ENCODE data around the gene U2AF1L4. TPM values are rescaled to one million over a fixed set of nuclear protein-coding genes. Genes with fewer than 3 reads are reported as not detected.
A peak's percentile ranks its signal among the peaks of the same experiment; 100 is the strongest.

U2AF1L4 gene
- total RNA-seq, 2 experiments from 2014 or later, result 16.1 to 35.2 TPM

DNA sequence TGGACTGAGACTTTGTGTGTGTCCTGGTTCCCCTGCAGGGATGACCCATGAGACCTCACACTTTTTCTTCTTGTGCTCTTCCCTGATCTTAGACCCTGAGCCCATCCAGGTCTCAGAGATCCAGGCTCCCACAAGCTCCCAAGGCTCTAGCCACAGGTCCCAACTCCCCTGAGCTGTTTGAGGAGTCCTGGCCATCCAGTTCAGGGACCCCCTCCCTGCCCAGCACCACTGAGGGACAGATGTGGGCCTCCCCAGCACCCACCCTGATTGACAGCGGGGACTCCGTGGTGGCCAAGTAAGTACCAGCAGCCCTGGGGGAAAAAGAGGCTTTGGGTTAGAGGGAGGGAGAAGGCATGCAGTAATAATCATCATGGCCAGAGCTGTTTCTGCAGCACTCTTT lies 14.5 kb upstream of the U2AF1L4 start:
- Histone ChIP-seq H4K20me1 (ENCODE audit: insufficient read depth, low read length) (no peaks in the 10 kb centered on the region), H3K9me3 (ENCODE audit: low read length) (0 out of 2 replicates have a peak, but pooled peaks cover 8% of the 10 kb centered on the region), H3K79me2 (ENCODE audit: insufficient read depth, low read depth, low read length) (peaks cover 13% of the 10 kb centered on the region; the same call in 1 of the 2 replicates), H3K27ac (ENCODE audit: low read depth, low read length, poor library complexity, severe bottlenecking) (no peak overlapping the region), H3K4me2 (ENCODE audit: low read length) (peak overlapping the region; percentile 73), H3K4me1 (ENCODE audit: insufficient read depth, low read length, poor library complexity, severe bottlenecking) (peaks cover 21% of the 10 kb centered on the region), H3K9me2 (ENCODE audit: insufficient read depth, low read length) (no peaks in the 10 kb centered on the region), H3K36me3 (ENCODE audit: insufficient read depth, low read length) (peaks cover 38% of the 10 kb centered on the region), H2AFZ (ENCODE audit: low read length) (no peak overlapping the region), H3K4me3 (ENCODE audit: low read depth, low read length, poor library complexity, severe bottlenecking) (no peak overlapping the region)
- no TSS peak for BruUV-seq (replicated peaks)
- TF ChIP-seq, protein P1, sequence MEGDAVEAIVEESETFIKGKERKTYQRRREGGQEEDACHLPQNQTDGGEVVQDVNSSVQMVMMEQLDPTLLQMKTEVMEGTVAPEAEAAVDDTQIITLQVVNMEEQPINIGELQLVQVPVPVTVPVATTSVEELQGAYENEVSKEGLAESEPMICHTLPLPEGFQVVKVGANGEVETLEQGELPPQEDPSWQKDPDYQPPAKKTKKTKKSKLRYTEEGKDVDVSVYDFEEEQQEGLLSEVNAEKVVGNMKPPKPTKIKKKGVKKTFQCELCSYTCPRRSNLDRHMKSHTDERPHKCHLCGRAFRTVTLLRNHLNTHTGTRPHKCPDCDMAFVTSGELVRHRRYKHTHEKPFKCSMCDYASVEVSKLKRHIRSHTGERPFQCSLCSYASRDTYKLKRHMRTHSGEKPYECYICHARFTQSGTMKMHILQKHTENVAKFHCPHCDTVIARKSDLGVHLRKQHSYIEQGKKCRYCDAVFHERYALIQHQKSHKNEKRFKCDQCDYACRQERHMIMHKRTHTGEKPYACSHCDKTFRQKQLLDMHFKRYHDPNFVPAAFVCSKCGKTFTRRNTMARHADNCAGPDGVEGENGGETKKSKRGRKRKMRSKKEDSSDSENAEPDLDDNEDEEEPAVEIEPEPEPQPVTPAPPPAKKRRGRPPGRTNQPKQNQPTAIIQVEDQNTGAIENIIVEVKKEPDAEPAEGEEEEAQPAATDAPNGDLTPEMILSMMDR (conservative IDR thresholded peaks at IDR 0.05; ENCODE audit: low read length), result no peak
- TF ChIP-seq EZH2phosphoT487 (IDR thresholded peaks at IDR 0.05; ENCODE audit: borderline replicate concordance, low read depth, low read length), result no peak
- POLR2A ChIA-PET, result no interaction called here
- no peak for DNase-seq (ENCODE audit: low spot score)
- intact Hi-C loops (cut with micrococcal nuclease; ENCODE audit: unreplicated experiment), result loop anchor here (5.0 kb wide), 2 partner anchors 42 to 143 kb away; partner anchors contain the start of genes HCST, KMT2B and NFKBID
- CTCF ChIA-PET (ENCODE audit: unreplicated experiment), result no interaction called here

DNA sequence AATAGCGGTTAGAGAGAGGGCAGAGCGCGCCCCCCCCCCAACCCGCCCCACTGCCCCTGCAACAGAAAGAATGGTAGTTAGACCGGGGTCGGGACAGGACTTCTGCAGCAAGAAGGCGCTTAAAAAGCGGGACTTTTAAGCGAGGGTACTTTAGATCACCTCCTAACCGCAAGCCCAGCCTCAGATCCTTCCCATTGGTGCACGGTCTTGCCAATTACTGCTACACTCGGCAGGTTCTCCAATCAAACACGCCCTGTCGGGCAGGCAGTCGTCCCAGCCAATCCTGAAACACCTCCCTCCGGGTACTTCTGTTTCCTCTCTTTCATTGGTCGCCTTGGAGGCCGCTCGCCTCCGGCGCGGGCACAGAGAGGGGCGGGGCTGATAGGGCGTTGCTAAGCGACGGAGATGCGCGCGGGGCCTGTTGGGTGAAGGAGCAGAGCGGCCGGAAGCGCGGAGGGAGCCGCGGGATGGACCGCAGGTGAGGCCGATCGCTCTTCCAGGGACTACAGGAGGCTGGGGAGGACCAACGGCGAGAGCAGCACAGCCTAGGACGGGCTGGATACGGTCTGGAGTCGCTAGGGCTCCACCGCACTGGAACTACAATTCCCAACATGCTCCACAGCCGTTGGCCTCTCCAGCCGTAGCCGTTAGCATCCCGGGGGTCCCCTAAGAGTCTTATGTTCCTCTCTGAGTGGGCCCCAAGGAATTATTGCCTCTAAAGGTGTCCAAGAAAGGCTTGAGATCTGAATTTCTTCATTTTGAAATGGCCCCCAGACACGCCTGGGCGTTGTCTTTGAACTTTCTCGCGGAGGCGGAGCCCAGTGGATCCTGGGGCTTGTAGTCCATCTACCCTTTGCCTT lies 12.8 kb upstream of the U2AF1L4 start, which contains the start of gene PROSER3:
Gene PROSER3 (plus strand): TSS at position 428 of the 860 bp plus-strand sequence. CDS start 40 bp downstream, at position 468.
- DNase-seq (ENCODE audit: low spot score), result peak; percentile 99
- POLR2A ChIA-PET, result no interaction called here
- Histone ChIP-seq H3K27ac (ENCODE audit: low read depth, low read length, poor library complexity, severe bottlenecking) (peak within 1 kb of the TSS; percentile 82), H3K4me3 (ENCODE audit: low read depth, low read length, poor library complexity, severe bottlenecking) (peak within 1 kb of the TSS; percentile 96), H2AFZ (ENCODE audit: low read length) (peak within 1 kb of the TSS; percentile 84; the same call in 1 of the 2 replicates), H3K9me2 (ENCODE audit: insufficient read depth, low read length) (no peaks in the 10 kb centered on the region), H3K36me3 (ENCODE audit: insufficient read depth, low read length) (peaks cover 30% of the 10 kb centered on the region), H3K4me1 (ENCODE audit: insufficient read depth, low read length, poor library complexity, severe bottlenecking) (peaks cover 21% of the 10 kb centered on the region), H3K4me2 (ENCODE audit: low read length) (peak within 1 kb of the TSS; percentile 73), H4K20me1 (ENCODE audit: insufficient read depth, low read length) (no peaks in the 10 kb centered on the region), H3K79me2 (ENCODE audit: insufficient read depth, low read depth, low read length) (peaks cover 13% of the 10 kb centered on the region; the same call in 1 of the 2 replicates), H3K9me3 (ENCODE audit: low read length) (0 out of 2 replicates have a peak, but pooled peaks cover 8% of the 10 kb centered on the region)
- TSS peak; percentile 86 for BruUV-seq (replicated peaks)
- TF ChIP-seq EZH2phosphoT487 (IDR thresholded peaks at IDR 0.05; ENCODE audit: borderline replicate concordance, low read depth, low read length), result no peak
- TF ChIP-seq, protein P1 (conservative IDR thresholded peaks at IDR 0.05; ENCODE audit: low read length), result no peak
- intact Hi-C loops (cut with micrococcal nuclease; ENCODE audit: unreplicated experiment), result loop anchor here (1.0 to 5.0 kb wide), 4 partner anchors 10 to 173 kb away; partner anchors contain the start of genes HCST, KMT2B, LIN37 and NFKBID
- CTCF ChIA-PET (ENCODE audit: unreplicated experiment), result no interaction called here

Data from OCI-LY7 (cell line).